HG02885 (cell line): Measurements from ENCODE around the gene TEX36.
"Not testable (repeated sequence)": the region's sequence is repeated elsewhere in the genome, so short reads cannot be mapped to it uniquely, and the experiment has no call there.

Experiments
- ATAC-seq: cut with Tn5 transposase; IDR thresholded peaks from one replicate; pipeline ENCODE4 v1.9.1; 2021; ENCODE audit warnings: mild to moderate bottlenecking; ENCODE audit not compliant: unreplicated experiment, poor library complexity

Gene TEX36

GRCh38 chr10:125637496-125637895, 45.5 kb downstream of the TEX36 start:
- ATAC-seq, result no peak

- no peak for ATAC-seq
Observed at GRCh38 chr10:125634606-125635005, 48.4 kb downstream of the TEX36 start.

- no peak for ATAC-seq
Observed at GRCh38 chr10:125633517-125633999, 49.4 kb downstream of the TEX36 start.

- ATAC-seq, result no peak
Observed at GRCh38 chr10:125631806-125632205, 51.2 kb downstream of the TEX36 start.

GRCh38 chr10:125629758-125630376, 53.1 kb downstream of the TEX36 start:
- peak; percentile 60 for ATAC-seq

GRCh38 chr10:125628104-125629049, 54.6 kb downstream of the TEX36 start:
- no peak for ATAC-seq

GRCh38 chr10:125627646-125628045, 55.3 kb downstream of the TEX36 start:
- ATAC-seq, result no peak

GRCh38 chr10:125626671-125627070, 56.3 kb downstream of the TEX36 start:
- no peak for ATAC-seq

GRCh38 chr10:125625586-125625985, 57.4 kb downstream of the TEX36 start:
- ATAC-seq, result no peak

- ATAC-seq, result no peak
Observed at GRCh38 chr10:125624800-125625199, 58.2 kb downstream of the TEX36 start.

GRCh38 chr10:125621052-125621451, 61.9 kb downstream of the TEX36 start:
- no peak for ATAC-seq

GRCh38 chr10:125620401-125620800, 62.6 kb downstream of the TEX36 start:
- ATAC-seq, result no peak

- ATAC-seq, result not testable (repeated sequence)
Observed at GRCh38 chr10:125613062-125613461, 69.9 kb downstream of the TEX36 start.

GRCh38 chr10:125611756-125612155, 71.2 kb downstream of the TEX36 start:
- ATAC-seq, result no peak

GRCh38 chr10:125611216-125611615, 71.7 kb downstream of the TEX36 start:
- no peak for ATAC-seq

- no peak for ATAC-seq
Observed at GRCh38 chr10:125609859-125610258, 73.1 kb downstream of the TEX36 start.

- no peak for ATAC-seq
Observed at GRCh38 chr10:125608474-125608873, 74.5 kb downstream of the TEX36 start.

GRCh38 chr10:125607689-125608290, 75.2 kb downstream of the TEX36 start:
- ATAC-seq, result no peak

GRCh38 chr10:125606414-125607010, 76.5 kb downstream of the TEX36 start:
- no peak for ATAC-seq
